Hypothalamus (tissue), 51 donors: Measurements from ENCODE around the gene NSMF.
"Not testable (repeated sequence)": the region's sequence is repeated elsewhere in the genome, so short reads cannot be mapped to it uniquely, and the experiment has no call there.

Source experiments
- DNase-seq, 51 donors: peaks; one replicate each; lab custom pipeline; 2025; lab: John Stamatoyannopoulos, UW

The NSMF gene

GRCh38 chr9:137478613-137478961 is 19.5 kb upstream of the NSMF start:
- DNase-seq = no peak

- DNase-seq = no peak
Observed at GRCh38 chr9:137477778-137478612, 18.9 kb upstream of the NSMF start.

- DNase-seq = no peak
Observed at GRCh38 chr9:137476856-137477255, 17.7 kb upstream of the NSMF start.

GRCh38 chr9:137475666-137476065 is 16.5 kb upstream of the NSMF start:
- DNase-seq = no peak

GRCh38 chr9:137474271-137474670 is 15.1 kb upstream of the NSMF start:
- DNase-seq = no peak

- DNase-seq = no peak
Observed at GRCh38 chr9:137470785-137471184, 11.7 kb upstream of the NSMF start.

- no peak for DNase-seq
Observed at GRCh38 chr9:137467896-137468295, 8.8 kb upstream of the NSMF start.

GRCh38 chr9:137467161-137467581 is 8.0 kb upstream of the NSMF start:
- no peak for DNase-seq

- not testable (repeated sequence) for DNase-seq
Observed at GRCh38 chr9:137466389-137467085, 7.4 kb upstream of the NSMF start.

- DNase-seq = no peak
Observed at GRCh38 chr9:137465720-137466388, 6.7 kb upstream of the NSMF start.

- DNase-seq = no peak
Observed at GRCh38 chr9:137465000-137465719, 6.0 kb upstream of the NSMF start.

GRCh38 chr9:137464291-137464999 is 5.3 kb upstream of the NSMF start:
- no peak for DNase-seq

- DNase-seq = no peak
Observed at GRCh38 chr9:137463931-137464290, 4.8 kb upstream of the NSMF start.

GRCh38 chr9:137462986-137463930 is 4.1 kb upstream of the NSMF start:
- no peak for DNase-seq

GRCh38 chr9:137462396-137462985 is 3.4 kb upstream of the NSMF start:
- DNase-seq = no peak

GRCh38 chr9:137461663-137462395 is 2.7 kb upstream of the NSMF start:
- no peak for DNase-seq

GRCh38 chr9:137461316-137461662 is 2.2 kb upstream of the NSMF start:
- DNase-seq = no peak
